Measurements from ENCODE around the gene PLOD2.

PLOD2 gene

DNA sequence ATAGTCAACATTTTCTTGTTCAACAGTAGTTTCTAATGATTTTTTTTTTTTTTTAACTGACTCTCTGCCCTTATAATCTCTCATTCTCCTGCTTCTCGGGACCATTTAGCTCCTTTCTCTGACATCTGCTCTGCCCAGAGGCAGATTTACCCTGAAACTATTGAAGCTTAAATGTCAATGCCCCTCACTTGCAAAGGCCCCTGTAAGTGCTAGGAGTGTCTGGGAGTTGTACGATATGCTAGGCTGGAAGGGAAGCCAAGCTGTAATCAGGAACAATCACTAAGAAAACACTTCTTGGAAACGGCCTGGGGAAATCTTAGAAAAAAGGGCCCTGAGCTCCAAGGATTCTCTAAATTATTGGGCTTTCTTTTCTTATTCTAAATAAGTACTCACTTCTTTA lies 5.8 kb upstream of the PLOD2 start:
- DNase-seq (ENCODE audit: low spot score) = peak; percentile 49
- FAIRE-seq = no peak

DNA sequence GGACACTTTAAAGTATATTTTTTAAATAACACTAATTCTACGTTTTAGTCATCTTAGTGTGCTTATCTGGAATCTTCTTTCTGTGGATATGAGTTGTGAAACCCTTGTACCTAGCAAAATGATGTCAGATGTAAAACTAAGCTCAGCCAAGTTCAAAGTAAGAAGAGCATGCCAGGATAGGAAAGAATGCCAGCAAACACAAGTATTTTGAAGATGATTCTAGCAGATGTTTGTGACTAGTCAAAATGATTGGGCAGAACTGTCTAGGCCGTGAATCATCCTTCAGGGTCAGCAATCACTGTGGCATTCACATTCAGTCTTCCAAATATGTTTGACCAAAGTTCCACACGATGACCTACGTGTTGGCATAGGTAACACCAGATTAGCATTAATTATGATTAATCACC lies 5.4 kb upstream of the PLOD2 start:
- FAIRE-seq (peak; percentile 98), DNase-seq (ENCODE audit: low spot score) (peak; percentile 96)

DNA sequence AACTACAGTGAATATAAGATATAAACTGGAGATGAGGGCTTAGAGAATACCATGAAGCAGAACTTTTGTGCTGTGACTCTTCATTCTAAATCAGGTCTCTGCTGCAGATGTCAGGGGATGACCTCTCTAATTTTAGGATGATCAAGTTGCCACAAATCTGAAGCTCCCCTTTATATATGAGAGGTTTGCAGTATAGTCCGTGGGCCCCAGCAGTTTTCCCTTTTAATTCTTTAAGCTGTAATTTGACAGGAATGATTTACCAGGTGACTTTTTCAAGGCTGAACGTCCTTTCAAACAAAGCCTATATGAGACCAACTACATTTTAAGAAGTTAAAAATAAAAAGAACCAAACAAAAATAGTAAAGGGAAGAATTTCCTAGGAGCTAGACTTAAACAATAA lies 4.9 kb upstream of the PLOD2 start:
- FAIRE-seq = no peak
- DNase-seq (ENCODE audit: low spot score) = no peak

DNA sequence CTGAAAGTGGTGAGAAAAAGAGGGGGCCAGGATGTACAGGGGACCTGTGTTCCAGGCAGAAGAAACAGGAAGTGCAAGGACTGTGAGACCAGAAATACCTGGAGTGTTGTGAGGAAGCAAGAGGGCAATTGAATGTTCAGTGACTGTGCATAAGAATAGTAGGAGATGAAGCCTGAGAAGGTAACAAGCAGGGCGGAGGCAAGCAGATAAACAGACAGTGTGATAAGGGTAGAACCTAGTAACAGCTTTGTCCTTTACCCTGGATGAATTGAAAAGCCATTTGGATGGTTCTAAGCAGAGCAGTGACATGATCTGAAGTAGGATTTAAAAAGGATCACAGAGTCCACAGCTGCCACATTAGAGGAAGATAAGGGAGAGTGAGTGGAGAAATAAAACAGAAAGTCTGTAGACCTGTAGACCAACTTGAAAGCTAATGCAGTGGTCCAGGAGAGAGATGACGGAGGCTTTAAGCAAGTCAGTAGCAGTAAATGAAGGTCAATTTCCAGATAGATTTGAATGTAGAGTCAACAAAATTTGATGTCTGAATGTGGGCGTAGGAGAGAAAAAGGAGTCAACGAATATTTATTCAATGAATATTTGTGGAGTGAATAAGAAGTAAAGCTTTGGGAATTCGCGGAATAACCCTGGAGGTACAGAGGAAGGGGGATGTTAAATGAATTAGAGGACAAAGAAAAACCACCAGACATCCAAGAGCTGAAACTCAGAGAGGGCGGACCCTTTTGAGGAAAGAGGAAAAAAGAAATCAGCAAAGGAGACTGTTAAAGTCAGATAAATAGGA lies 4.2 kb upstream of the PLOD2 start:
- DNase-seq (ENCODE audit: low spot score) (peak; percentile 73), FAIRE-seq (peak; percentile 72)

DNA sequence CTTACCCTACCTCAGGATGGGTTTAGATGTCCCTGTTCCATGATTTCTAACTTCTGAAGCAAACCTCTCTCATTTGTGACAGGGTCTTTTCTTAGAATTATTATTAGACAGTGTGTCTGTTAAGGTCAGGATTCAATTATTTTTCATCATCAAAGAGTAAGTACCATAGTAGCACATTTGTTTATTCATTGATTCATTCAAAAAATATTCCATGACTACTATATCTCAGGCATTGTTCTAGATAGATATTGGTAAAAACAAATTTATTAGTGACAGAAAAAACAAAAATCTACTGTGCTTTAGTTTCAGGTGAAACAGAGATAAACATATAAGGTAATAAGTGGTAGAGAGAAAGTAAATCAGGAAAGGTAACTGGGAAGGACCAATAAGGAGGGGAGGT lies 3.5 kb upstream of the PLOD2 start:
- FAIRE-seq = no peak

DNA sequence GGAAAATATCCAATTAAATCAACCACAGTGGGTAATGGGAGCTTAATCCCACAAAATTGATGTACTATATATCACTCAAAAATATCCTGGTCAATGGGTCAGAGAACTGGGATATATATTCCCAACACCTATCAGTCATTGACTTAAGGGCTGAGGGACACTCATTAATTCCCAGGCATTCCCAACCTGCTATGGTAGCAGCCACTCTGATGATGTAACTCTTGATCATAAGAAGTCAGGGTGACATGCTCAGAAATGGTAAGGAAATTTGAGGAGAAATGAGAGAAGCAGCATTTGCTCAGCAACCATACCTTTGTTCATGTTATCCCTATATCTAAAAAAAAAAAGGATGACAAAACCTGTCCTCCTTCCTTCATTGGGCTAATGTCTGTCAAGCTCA lies 3.1 kb upstream of the PLOD2 start:
- FAIRE-seq (no peak), DNase-seq (ENCODE audit: low spot score) (peak; percentile 79)

More for the DNA sequence above, 3.5 kb upstream of the PLOD2 start:
- no peak for DNase-seq (ENCODE audit: low spot score)

DNA sequence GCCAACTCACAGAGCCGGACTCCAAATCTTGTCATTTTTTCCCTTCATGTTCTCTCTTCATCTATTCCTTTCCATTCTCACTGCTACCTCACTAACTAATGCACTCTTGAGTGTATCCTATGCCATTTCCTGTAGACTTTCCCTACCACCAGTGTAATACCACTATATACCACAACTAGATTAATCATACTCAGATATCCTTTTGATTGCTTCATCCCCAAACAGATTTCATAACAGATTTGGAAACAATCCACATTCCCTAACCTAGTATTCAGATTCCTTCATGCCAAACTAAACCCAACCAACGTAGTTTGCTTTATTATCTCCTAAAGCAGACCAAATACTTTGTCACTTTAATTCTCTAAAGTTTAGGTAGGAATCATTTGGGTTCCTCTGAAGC lies 2.6 kb upstream of the PLOD2 start:
- DNase-seq (ENCODE audit: low spot score) = peak; percentile 97

DNA sequence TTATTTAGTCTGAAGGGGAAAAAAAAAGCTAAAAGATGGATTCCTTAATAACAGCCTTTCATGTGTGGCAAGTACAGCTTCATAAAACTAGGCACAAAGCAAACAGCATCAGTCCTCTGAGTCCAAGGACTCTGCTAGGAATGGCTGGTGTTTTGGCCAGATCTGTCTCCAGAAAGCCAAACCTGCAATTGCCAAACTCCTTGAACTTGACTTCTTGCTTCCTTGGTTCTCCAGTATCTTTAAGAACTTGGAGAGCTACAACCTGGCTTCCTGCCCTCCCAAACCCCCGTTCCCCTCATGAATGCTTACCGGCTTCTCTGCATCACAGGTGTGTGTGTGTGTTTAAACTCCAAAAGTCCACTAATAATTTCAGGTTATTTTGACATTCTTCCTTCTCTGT lies 1.6 kb upstream of the PLOD2 start:
- no peak for FAIRE-seq
- peak; percentile 24 for DNase-seq (ENCODE audit: low spot score)

More for the DNA sequence above, 2.6 kb upstream of the PLOD2 start:
- FAIRE-seq = peak; percentile 98

DNA sequence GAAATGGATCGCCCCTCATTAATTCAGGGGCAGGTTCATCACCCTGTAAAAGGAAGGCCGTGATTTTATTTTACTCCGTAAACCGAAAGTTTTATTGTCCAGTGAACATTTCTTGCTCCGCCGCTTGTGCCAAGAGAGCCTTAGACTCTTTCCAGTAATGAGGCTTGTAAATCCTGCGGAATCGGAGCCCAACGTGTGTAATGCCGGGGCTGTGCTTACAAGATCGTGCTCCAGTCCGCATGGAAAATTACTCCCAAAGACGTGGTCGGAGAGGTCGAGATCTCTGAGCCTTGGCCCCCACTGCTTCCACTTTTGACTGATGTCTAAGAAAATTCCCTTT lies 649 bp upstream of the PLOD2 start:
- no peak for FAIRE-seq
- peak; percentile 28 for DNase-seq (ENCODE audit: low spot score)

DNA sequence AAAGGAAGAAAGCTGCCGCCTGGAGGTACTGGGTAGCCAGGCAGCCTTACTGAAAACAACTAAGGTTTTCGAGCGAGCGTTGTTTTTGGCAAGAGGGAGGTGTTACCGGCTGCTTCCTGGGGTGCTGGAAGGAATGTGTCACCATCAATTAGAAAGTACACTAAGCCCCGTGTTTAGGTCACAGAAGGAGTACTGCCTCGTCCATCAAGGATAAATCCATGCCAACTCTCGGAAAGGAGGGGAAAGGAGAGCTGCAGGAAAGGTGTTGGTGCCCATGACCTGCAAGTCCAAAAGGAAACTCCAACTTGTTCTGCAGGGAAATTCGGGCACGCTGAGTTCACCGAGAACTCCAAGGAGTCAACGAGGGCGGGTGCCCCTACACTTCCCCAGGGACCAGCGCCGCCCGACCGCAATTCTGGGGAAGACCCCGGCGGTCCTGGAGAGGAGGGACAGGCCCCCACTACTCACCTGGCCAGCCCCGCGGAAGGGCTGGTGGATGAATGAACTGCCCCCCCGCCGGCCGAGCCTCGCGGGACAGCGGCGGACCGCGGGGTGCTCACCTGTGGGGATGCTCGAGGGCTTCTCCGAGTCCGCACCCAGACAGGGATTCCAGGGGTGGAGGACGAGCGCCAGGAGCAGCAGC lies 542 bp downstream of the PLOD2 start:
- DNase-seq (ENCODE audit: low spot score) (peak; percentile 83), FAIRE-seq (peak; percentile 67)

DNA sequence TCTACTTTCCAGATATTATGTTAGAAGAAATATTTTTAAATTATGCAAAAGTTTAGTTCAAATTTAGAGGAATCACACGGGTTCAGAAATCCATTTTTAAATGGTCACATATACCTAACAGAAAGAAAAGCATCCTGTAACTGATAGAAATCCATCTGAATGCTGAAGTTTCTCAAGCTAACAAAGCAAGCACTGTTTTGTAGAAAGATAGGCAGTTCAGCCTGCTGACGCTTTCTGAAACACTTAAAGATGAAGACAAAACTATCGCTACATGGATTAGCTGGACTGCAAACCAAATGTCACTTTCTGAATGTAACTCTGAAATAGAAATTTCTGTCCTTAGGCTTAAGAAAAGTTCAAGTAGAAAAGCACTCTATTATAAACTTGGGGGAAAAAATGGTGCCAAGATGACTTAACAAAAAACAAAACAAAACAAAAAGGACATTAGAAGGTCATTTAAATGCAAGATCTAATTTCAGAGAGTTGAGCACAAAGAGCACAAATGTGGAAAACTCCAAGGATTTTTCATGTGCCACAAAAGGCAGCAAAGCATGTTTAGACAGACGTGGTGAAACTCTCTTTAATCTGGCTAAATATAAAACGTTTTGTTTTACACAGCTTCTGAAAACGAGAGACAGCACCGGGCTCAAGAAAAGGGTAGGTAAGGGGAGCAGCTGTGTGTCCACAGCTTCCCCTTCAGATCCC lies 1.2 kb downstream of the PLOD2 start:
- DNase-seq (ENCODE audit: low spot score) (no peak), FAIRE-seq (no peak)

DNA sequence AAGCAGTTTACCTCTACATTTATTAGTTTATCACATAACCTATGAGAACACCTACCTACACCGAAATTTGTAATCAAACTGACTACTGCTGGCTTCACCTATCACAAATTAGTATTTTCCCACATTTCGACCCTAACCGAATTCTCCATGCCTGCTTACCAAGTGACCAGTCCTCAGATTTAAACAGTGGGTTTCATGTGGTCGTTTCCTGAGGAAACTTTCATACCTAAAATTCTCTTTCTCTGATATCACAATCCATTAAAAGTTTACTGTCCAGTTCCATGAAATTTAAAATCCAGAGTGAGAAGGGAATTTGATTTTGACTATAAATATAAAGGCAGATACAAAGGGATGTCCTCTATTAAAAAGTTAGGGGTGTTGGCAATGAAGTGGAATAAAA lies 1.9 kb downstream of the PLOD2 start:
- no peak for DNase-seq (ENCODE audit: low spot score)
- peak; percentile 14 for FAIRE-seq

DNA sequence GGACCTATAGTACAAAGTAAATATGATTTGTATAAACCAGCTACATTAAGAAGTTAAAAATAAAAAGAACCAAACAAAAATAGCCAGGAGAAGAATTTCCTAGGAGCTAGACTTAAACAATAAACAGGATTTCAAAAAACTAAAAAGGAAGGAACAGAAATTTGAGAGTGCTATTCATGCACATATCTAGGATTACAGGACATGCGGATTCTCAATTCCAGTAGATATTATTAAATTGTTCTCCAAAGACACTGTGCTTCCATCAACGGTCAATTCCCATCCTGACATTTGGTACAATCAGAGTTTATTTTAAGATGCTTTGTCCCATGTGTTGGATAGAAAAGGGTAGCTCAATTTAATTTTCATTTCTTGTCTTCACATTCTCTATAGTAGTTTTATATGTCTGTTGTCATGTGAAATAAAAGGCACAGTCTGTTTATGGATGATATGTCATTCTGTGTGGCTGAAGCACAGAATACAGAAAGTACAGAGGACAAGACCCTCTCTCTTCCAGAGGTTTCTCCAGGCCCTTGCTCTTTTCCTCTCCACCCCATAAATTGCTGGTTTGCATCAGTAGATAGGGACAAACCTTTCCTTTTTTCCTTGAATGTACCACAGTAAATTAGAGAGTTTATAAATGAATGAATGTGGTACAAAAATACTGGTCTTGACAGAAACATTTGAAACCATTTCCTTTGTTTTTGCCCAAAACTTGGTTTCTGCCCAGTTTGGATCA lies 3.5 kb downstream of the PLOD2 start:
- DNase-seq (ENCODE audit: low spot score) (no peak), FAIRE-seq (no peak)

DNA sequence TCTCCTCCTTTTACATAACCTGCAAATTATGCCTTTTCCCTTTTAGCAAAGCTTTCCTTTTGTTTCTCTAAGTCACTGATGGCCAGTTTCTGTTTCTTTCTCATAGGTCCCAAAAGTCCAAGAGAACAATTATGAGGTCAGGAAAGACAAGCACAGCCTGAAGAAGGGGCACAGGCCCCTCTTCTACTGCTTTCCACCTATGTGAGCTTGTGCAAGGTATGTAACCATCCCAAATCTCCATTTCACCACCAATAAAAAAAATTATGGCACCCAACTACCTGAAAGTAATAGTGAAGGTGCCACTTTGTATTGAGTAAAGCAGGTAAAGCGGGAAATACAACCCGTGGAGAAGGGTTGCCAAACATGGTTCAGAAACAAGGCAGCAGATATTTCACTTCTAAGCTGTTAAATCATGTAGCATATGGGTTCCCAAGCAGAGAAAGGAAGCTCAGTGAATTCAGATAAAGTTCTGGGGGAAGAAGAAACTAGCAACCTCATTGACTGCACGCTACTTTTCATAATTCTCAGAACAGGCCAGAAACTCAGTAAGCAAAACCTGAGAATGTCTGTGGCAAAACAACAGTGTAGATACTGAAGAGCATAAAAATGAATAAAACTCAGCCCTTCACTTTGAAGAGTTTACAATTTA lies 4.2 kb downstream of the PLOD2 start:
- FAIRE-seq (no peak), DNase-seq (ENCODE audit: low spot score) (no peak)

DNA sequence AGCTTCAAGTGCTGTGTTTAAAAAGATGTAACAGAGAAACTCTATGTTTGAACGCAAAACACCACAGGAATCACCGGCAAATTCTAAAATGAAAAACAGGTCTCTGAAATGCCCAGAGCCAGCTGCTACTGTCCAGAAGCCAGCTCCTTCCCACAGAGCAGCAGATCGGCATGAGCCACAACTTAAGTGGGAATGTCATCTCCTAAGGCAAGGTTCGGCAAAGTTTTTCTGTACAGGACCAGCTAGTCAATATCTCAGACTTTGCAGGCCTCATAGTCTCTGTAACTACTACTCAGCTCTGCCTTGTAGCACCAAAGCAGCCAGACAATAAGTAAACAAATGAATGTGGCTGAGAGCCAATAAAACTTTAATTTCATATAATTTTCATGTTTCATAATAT lies 4.9 kb downstream of the PLOD2 start:
- FAIRE-seq (no peak), DNase-seq (ENCODE audit: low spot score) (no peak)

DNA sequence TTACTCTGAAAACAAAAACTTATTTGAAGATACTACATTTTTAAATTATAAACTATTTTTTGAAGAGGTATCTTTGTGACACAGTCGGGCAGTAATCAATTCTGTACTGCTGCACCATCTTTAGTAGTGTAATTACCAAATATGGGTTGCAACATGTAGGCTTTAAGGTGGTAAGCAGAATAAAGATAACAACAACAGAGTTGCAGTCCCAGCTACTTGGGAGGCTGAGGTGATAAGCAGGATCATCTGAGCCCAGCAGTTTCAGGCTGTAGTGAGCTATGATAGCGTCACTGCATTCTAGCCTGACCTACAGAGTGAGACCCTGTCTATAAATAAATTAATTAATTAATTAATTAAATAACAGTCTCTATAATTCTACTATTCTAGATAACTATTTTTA lies 6.0 kb downstream of the PLOD2 start:
- no peak for DNase-seq (ENCODE audit: low spot score)
- FAIRE-seq = no peak

DNA sequence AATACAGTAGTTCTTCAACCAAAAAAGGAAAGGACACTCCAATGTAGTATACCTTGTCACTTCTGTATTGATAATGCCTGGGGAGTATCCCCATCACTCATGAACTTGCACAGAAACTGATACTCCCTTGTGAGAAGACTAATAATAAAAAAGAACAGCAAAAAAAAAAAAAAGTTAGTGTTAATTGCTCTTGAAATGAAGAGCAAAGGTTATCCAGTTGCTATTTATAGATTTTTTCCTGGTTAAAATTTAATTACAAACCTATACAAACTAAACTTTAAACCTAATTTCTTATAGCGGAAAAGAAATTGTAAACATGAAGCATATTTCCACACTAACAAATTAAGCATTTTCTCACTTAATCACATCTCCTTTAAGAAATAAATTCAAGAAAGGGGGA lies 6.7 kb downstream of the PLOD2 start:
- DNase-seq (ENCODE audit: low spot score) (no peak), FAIRE-seq (no peak)

DNA sequence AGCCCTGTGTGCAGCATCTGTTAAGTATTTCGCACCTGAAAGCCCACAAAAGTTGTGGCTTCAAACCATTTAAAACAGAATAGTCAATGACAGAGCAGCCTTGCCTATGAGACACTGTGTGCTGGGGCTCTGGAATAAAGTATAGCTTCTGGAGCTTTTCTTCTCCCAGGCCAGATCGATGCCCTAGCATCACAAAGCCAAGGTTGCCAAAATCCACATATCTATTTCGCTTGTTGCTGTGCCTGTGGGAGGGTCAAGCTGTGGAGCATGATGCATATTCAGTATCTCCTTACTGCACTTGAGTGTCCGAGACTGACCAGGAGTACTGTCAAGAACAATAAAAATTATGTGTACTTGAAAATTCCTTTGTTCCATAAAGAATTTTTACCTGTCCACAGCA lies 7.6 kb downstream of the PLOD2 start:
- DNase-seq (ENCODE audit: low spot score) (no peak), FAIRE-seq (no peak)

DNA sequence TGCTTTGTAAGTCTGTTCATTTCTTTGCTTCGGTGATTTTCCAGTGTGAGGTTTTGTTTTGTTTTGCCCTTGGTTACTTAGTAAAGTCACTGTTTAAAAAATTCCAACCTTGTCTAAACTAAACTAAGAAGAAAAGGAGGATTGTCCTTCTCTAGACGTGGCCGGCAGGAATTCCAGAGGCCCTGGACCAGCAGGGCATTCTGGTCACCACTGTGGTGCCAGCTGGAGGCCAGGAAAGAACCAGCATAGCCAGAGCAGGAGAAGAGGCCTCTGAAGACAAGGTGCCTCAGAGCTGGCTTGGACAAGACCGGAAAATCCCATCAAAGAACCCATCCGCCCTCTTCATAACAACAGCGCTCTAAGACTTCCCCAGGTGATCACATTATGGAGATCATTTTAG lies 8.2 kb downstream of the PLOD2 start:
- peak; percentile 43 for FAIRE-seq
- peak; percentile 42 for DNase-seq (ENCODE audit: low spot score)

DNA sequence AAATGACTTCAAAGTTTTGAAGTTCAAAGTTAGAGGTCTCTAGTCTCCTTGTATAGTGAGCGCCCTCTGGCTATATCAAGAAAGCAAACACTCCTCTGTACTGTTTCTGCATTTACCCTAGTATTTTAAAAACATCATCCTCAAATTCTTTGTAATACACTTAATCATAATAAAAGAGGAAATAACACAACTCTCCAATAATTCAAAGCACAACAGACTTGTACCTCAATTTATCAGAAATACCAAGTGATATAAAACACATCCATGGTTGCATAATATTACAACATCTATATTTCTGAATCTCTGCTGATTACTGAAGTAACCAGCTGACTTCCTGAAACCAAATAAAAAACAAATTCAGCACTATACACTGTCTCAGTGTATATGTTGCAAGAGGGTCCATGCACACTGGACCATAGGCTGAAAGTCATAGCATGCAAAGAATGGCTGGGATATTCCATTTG lies 12.5 kb downstream of the PLOD2 start:
- peak; percentile 37 for FAIRE-seq
- no peak for DNase-seq (ENCODE audit: low spot score)

DNA sequence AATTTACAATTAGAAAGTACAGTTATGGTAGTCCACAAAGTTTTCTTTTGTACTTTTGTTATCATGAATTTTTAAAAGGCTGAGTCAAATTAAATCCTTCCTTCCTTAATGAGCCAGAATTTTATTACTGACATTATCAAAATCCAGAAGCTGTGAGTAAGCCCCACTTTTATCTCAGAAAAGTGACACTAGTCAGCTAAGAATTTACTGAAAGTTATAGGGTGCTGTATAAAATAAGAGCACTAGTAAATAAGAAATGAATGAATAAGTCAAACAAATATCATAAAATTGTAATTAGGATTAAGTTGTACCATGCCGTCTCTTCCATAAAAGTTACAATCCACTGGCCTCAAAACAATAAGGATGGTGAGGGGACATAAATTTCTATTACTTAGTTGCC lies 15.3 kb downstream of the PLOD2 start:
- FAIRE-seq = peak; percentile 4
- DNase-seq (ENCODE audit: low spot score) = no peak
